ENCODE results near the gene CDK13.

Gene CDK13

DNA sequence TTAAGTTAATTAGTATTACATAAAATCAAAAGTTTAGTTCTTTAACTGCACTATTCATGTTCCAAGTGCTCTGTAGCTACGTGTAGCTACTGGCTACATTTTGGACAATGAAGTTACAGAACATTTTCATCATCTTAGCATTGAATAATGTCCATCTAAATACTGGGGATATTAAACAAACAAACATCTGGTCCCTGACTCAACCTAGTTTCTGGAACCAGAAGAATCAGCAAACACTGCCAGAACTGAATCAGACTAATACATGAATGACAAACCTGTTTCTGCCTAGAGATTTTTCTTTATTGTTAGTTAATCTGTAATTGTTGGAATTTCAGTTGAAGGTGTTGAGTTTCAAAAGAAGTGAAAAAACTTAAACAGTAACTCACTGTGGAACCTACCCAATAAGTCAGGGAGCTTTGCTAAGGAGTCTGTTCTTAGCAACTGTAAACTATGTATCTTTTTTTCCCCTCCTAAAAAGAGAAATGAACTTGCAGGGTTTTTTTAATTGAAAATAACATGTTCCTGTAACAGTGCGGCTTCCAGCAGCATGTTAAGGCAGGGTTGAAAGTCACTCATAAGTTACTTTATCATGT lies 58.3 kb downstream of the CDK13 start:
- no peak for DNase-seq (ENCODE audit: low read depth)
- H3K4me3 ChIP-seq (ENCODE audit: low read length): no peak overlapping the region
- TF ChIP-seq, protein P1, sequence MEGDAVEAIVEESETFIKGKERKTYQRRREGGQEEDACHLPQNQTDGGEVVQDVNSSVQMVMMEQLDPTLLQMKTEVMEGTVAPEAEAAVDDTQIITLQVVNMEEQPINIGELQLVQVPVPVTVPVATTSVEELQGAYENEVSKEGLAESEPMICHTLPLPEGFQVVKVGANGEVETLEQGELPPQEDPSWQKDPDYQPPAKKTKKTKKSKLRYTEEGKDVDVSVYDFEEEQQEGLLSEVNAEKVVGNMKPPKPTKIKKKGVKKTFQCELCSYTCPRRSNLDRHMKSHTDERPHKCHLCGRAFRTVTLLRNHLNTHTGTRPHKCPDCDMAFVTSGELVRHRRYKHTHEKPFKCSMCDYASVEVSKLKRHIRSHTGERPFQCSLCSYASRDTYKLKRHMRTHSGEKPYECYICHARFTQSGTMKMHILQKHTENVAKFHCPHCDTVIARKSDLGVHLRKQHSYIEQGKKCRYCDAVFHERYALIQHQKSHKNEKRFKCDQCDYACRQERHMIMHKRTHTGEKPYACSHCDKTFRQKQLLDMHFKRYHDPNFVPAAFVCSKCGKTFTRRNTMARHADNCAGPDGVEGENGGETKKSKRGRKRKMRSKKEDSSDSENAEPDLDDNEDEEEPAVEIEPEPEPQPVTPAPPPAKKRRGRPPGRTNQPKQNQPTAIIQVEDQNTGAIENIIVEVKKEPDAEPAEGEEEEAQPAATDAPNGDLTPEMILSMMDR (conservative IDR thresholded peaks at IDR 0.05; ENCODE audit: low read depth, low read length): no peak

DNA sequence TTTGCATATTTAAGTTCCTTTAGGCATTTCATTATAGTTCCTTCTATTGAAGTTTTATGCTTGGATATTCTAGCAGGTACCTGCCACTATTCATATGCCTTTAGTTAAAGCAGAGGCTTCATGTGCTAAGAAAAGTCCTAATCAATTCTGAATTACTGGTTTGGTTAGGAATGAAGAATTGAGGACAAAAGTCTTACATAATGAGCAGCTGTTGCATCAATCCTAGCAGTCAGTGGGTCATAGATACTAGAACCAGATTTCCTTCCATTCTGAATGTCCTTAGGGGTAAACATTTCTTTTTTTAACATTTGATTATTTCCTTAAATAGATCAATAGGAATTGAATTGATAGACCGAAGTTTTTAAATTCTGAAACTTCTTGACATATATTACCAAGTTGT lies 59.2 kb downstream of the CDK13 start:
- DNase-seq (ENCODE audit: low read depth): no peak
- no peak overlapping the region for H3K4me3 ChIP-seq (ENCODE audit: low read length)
- TF ChIP-seq, protein P1 (conservative IDR thresholded peaks at IDR 0.05; ENCODE audit: low read depth, low read length): no peak

GRCh38 chr7:40014376-40014775 lies 64.3 kb downstream of the CDK13 start:
- no peak for DNase-seq (ENCODE audit: low read depth)
- TF ChIP-seq, protein P1 (conservative IDR thresholded peaks at IDR 0.05; ENCODE audit: low read depth, low read length): no peak
- H3K4me3 ChIP-seq (ENCODE audit: low read length): no peak overlapping the region

DNA sequence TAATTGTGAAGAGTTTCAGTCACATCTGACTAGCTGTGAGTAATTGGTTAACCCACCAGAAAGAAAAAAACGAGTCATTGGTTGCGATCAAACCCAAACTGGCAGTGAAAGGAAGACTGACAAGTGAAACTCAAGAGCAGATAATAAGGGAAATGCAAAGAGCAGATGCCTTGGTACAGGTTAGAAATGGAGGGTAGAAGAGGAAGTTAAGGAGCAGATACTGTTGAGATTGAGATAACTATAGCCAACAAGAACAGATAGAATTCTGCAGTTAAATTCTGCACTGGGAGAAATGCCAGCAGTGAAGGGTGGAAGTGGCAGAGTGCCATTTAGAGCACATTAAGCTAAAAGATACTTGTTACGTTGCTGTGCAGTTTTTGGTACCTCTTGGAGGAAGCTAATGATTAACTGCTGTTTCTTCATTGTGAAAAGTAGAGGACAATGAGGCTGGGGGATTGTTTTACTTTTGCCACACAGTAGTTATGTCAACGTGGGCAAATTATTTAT lies 65.8 kb downstream of the CDK13 start:
- TF ChIP-seq, protein P1 (conservative IDR thresholded peaks at IDR 0.05; ENCODE audit: low read depth, low read length): no peak
- H3K4me3 ChIP-seq (ENCODE audit: low read length): no peak overlapping the region
- DNase-seq (ENCODE audit: low read depth): no peak

- no peak overlapping the region for H3K4me3 ChIP-seq (ENCODE audit: low read length)
- DNase-seq (ENCODE audit: low read depth): no peak
- TF ChIP-seq, protein P1 (conservative IDR thresholded peaks at IDR 0.05; ENCODE audit: low read depth, low read length): no peak
Measured at GRCh38 chr7:40019558-40019957, 69.5 kb downstream of the CDK13 start.

GRCh38 chr7:40024048-40024447 lies 74.0 kb downstream of the CDK13 start:
- no peak for DNase-seq (ENCODE audit: low read depth)

GRCh38 chr7:40024841-40025240 lies 74.8 kb downstream of the CDK13 start:
- no peak for DNase-seq (ENCODE audit: low read depth)
- no peak overlapping the region for H3K4me3 ChIP-seq (ENCODE audit: low read length)
- TF ChIP-seq, protein P1 (conservative IDR thresholded peaks at IDR 0.05; ENCODE audit: low read depth, low read length): no peak

More at GRCh38 chr7:40024048-40024447, 74.0 kb downstream of the CDK13 start:
- no peak overlapping the region for H3K4me3 ChIP-seq (ENCODE audit: low read length)
- TF ChIP-seq, protein P1 (conservative IDR thresholded peaks at IDR 0.05; ENCODE audit: low read depth, low read length): no peak

All from retinal pigment epithelial cell (primary cell).